Activated T-cell treated with anti-CD3 and anti-CD28 coated beads, Interleukin-2, amount 50 U/mL, for 24 hours (primary cell): ENCODE results near the gene CUTA.
A peak's percentile ranks its signal among the peaks of the same experiment; 100 is the strongest.

Experiments
- DNase-seq: peaks from one replicate; pipeline ENCODE4 v3.0.0-alpha.2; 2020
- H3K27ac Mint-ChIP-seq: 2 replicates; pipeline ENCODE4 v1.8.0; 2020; ENCODE audit warnings: mild to moderate bottlenecking, mixed read lengths
- H3K27me3 Mint-ChIP-seq: 2 replicates; pipeline ENCODE4 v1.8.0; 2020; ENCODE audit warnings: mixed read lengths
- H3K36me3 Mint-ChIP-seq: 2 replicates; pipeline ENCODE4 v1.8.0; 2020; ENCODE audit warnings: low read depth, mixed read lengths
- H3K4me1 Mint-ChIP-seq: 2 replicates; pipeline ENCODE4 v1.8.0; 2020; ENCODE audit warnings: low read depth, mixed read lengths
- H3K4me3 Mint-ChIP-seq: 2 replicates; pipeline ENCODE4 v1.8.0; 2020; ENCODE audit warnings: mild to moderate bottlenecking, moderate library complexity, mixed read lengths
- H3K9me3 Mint-ChIP-seq: 2 replicates; pipeline ENCODE4 v1.8.0; 2020; ENCODE audit warnings: mixed read lengths

Gene CUTA

DNA sequence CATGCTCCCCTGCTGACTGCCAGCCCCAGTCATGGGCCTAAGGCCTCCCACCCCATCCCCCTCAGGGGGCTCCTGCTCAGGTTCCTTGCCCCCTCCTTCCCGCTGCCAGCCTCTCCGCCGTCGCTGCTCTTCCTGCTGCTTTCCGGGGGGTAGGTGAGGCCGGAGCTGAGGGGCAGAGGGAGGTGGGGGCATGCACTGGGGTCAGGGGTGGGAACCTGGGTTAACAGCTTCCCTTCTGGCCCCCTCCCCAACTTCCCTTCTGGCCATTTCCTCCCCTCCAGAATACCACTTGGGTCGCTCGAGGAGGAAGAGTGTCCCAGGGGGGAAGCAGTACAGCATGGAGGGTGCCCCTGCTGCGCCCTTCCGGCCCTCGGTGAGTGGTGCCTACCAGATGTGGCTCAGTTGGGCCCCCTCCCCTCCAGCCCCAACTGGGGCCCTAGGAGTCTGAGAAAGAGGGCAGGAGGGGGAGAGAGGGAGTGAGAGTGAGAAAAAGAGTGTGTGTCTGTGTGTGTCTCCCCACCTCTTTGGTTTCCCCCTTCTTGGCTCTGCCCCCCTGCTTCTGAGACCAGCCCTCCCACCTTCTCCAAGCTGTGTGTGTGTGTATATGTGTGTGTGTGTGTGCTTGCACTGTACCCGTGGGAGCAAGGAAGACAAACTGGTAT lies 14.1 kb upstream of the CUTA start:
- no peak for DNase-seq
- Mint-ChIP-seq H3K4me3 (peak overlapping the region; percentile 92), H3K27ac (peak overlapping the region; percentile 10), H3K36me3 (peaks cover 35% of the 10 kb centered on the region), H3K9me3 (no peaks in the 10 kb centered on the region), H3K27me3 (no peaks in the 10 kb centered on the region), H3K4me1 (peaks cover 54% of the 10 kb centered on the region)

DNA sequence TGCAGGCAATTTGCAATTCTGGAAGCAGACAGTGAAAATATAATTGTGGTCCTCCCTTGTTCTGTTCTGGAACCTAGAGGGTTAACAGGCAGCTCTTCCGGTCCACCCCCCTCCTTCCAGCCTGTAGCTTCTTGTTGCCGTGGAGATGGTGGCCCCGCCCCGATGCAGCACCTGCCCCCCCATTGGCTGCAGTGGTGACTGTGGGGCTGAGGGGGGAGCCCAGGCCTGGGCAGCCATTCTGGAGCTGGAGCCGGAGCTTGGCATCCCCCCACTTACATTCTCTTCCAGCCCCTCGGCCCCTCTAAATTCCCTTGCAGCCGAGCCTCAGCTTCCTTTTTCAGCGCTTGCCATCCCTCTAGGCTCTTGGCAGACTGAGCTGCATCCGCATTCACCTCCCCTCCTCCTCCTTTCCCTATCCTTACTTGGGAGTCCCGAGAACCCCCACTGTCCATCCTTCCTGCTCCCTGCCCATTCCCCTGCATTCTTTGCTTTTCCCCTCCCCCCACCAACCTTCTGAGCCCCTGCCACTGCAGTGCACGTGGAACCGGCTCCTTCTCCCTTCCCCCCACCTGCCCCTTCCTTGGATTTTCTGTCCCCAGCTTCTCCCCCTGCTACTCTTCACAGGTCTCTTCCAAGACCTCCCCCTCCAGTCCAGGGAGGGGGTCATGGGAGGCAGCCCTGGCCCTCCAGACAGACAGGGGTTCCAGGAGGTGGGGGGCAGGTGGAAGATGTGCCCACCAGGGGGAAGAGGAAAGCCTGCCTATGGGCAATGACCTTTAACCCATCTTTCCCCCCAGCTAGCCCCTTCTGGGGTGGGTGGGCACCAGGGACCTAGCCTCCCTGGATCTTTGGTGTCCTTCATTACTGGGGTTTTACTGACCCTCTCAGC lies 13.3 kb upstream of the CUTA start:
- peaks cover 27% of the 10 kb centered on the region for H3K36me3 Mint-ChIP-seq
- H3K27me3 Mint-ChIP-seq, result no peaks in the 10 kb centered on the region
- peak; percentile 85 for DNase-seq
- H3K4me1 Mint-ChIP-seq, result peaks cover 60% of the 10 kb centered on the region
- no peaks in the 10 kb centered on the region for H3K9me3 Mint-ChIP-seq
- H3K27ac Mint-ChIP-seq, result peak overlapping the region; percentile 96
- peak overlapping the region; percentile 92 for H3K4me3 Mint-ChIP-seq

GRCh38 chr6:33430334-33430733 lies 12.4 kb upstream of the CUTA start:
- Mint-ChIP-seq H3K9me3 (no peaks in the 10 kb centered on the region), H3K4me1 (peaks cover 64% of the 10 kb centered on the region), H3K36me3 (peaks cover 19% of the 10 kb centered on the region), H3K27ac (peak overlapping the region; percentile 96), H3K27me3 (no peaks in the 10 kb centered on the region), H3K4me3 (peak overlapping the region; percentile 92)
- DNase-seq, result no peak

GRCh38 chr6:33429750-33430052 lies 11.8 kb upstream of the CUTA start:
- Mint-ChIP-seq H3K36me3 (peaks cover 17% of the 10 kb centered on the region), H3K27me3 (no peaks in the 10 kb centered on the region), H3K4me1 (peaks cover 70% of the 10 kb centered on the region), H3K27ac (peak overlapping the region; percentile 96), H3K4me3 (peak overlapping the region; percentile 92), H3K9me3 (no peaks in the 10 kb centered on the region)
- no peak for DNase-seq

DNA sequence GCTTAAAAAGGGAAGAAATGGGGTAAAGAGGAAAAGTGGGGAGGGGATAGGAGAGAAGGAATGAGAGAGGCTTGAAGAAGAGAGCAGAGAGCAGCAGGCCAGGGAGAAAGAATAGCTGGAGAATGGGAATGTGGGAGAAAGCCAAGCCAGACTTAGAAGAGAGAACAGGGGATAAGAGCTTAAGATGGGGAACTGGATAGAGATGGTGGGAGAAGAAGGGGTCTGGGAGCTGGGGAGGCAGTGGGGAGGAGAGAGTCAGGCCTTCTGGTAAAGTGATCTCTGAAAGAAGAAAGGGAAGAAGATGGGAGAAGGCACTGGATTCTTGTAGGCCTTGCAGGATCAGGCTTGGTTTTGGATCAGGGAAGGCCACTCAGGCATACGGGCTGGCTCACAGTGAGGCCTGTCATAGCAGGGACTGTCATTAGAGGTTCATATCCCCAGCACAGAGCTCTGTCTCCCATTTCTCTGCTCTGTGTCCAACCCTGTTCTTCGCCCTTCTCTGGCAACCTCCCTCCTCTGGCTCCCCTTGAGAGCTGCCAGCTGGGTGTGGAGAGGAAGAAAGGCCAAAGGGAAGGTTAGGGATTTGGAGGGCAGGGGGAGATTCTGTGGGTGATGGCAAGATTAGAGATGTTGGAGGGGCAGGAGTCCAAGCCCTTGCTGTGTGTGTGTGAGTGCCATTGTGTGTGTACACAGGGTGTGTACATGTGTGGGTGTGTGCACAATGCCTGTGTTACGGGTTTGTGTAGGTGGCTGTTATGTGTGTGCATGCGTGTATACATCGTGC lies 11.3 kb upstream of the CUTA start:
- peaks cover 17% of the 10 kb centered on the region for H3K36me3 Mint-ChIP-seq
- peak overlapping the region; percentile 96 for H3K27ac Mint-ChIP-seq
- no peak for DNase-seq

GRCh38 chr6:33428224-33428965 lies 10.5 kb upstream of the CUTA start:
- H3K9me3 Mint-ChIP-seq, result no peaks in the 10 kb centered on the region
- H3K36me3 Mint-ChIP-seq, result peaks cover 17% of the 10 kb centered on the region
- DNase-seq, result peak; percentile 70
- H3K4me3 Mint-ChIP-seq, result peak overlapping the region; percentile 92
- peaks cover 82% of the 10 kb centered on the region for H3K4me1 Mint-ChIP-seq
- H3K27me3 Mint-ChIP-seq, result no peaks in the 10 kb centered on the region
- H3K27ac Mint-ChIP-seq, result peak overlapping the region; percentile 96

More for the DNA sequence above, 11.3 kb upstream of the CUTA start:
- H3K9me3 Mint-ChIP-seq, result no peaks in the 10 kb centered on the region
- no peaks in the 10 kb centered on the region for H3K27me3 Mint-ChIP-seq
- H3K4me1 Mint-ChIP-seq, result peaks cover 76% of the 10 kb centered on the region
- peak overlapping the region; percentile 92 for H3K4me3 Mint-ChIP-seq

DNA sequence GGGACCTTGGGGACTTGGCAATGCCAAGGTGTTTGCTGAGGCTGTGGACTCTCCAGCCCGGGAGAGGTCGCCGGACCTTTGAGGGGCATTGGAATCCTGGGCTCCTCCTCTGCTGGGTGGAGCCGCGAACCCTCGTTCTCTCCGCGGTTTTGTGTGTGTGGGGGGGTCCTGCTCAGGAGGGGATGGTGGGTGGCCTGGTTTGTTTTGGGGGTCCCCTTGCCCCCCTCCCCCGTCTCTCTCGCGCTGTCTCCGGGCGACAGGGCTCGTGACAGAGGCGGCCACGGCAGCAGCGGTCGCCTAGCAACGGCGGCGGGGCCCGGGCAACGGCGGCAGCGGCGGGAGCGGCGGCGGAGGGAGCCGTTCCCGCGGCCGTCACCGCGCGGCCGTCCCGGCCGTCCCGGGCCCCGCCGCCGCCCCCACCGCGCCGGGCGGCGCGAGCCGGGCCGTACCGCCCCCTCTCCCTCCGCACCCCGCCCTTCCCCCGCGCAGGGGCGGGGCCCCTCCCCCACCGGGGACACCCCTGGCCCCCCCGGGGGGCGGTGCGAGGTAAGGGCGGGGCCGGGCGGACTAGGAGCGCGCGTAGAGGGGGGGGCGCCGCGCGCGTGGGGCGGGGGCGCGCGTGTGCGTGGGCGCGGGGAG lies 9.8 kb upstream of the CUTA start:
- no peaks in the 10 kb centered on the region for H3K9me3 Mint-ChIP-seq
- peaks cover 78% of the 10 kb centered on the region for H3K4me1 Mint-ChIP-seq
- peak; percentile 74 for DNase-seq
- peak overlapping the region; percentile 96 for H3K27ac Mint-ChIP-seq
- H3K4me3 Mint-ChIP-seq, result peak overlapping the region; percentile 92
- H3K27me3 Mint-ChIP-seq, result no peaks in the 10 kb centered on the region
- H3K36me3 Mint-ChIP-seq, result peaks cover 12% of the 10 kb centered on the region

DNA sequence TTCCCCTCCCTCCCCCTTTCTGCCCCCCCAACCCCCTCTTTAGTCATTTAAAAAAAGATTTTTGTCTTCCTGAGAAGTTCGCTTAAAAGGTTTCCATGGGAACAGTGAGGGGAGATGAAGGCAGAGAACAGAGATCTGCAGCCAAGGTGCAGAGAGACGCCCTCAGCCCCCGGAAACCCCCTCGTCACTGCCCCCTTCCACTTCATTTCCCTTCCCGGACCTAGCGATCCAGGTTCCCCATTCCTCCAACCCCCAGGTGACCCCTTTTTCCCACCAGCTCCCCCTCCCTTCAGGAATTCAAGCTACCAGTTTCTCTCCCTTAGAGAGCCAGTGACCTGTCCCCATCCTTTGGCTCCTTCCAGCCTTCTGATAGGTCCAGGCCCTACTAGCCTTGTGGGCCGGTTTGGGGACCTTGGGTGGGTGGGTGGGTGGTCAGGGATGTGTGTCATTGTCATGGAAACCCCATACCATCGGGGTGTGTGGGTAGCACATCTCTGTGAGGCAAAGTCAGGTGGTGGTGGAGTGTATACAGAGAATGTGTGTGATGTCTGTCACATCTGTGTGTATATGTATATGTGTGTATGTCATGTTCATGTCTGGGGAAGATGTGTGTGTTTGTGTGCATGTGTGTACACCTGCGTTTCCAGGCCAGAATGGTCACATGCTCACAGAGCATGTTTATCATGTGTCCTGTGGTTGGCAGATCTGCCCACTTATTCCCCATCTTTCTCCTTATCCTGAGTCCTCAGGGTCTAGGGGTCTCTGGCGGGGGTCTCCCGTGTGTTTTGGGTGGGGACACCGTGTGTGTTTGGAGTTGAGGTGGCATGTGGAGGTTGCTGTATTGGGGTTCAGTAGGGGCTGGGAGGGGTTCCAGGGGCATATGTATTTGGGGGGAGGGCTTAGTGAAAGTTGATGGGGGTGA lies 8.9 kb upstream of the CUTA start:
- peak; percentile 53 for DNase-seq
- Mint-ChIP-seq H3K4me3 (peak overlapping the region; percentile 86), H3K4me1 (peaks cover 70% of the 10 kb centered on the region), H3K9me3 (no peaks in the 10 kb centered on the region), H3K36me3 (peaks cover 7% of the 10 kb centered on the region), H3K27me3 (no peaks in the 10 kb centered on the region), H3K27ac (peak overlapping the region; percentile 96)

DNA sequence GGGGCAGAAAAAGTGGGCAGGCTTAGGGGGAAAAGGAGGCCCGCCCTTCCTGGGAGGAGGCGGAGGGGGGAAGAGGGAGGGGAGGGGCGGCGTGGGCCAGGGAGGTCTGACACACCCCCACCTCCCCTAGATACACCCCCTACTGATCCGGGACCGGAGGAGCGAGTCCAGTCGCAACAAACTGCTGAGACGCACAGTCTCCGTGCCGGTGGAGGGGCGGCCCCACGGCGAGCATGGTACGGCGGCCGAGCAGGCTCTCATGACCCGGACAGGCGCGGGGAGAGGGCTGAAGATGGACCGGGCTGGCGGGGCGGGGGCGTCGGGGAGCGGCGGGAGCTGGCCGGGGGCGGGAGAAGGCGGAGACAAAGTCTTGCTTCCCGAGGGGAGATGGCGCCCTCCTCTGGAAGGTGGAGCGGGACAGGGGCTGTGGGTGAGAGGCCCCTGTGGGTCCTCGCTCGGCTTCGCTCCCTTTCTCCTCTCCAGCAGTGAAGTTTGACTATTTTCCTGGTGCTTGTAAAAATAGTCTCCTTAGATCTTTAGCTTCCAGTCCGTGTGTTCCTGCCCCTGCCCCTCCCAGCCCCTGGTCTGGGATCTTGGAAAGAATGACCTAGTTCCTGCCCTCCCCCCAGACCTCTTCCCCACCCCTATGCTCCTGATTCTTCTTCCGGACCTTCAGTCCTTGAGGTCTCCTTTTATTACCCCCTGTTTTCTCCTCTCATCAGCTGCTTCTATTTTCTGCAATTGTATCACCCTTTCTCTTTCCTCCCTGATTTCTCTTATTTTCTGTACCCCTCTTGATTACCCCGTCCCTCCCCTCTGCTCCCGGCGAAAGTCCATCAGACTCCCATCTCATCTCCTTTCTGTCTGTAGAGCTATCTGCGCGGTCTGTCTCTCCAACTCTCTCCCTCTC lies 8.0 kb upstream of the CUTA start:
- H3K4me3 Mint-ChIP-seq, result peak overlapping the region; percentile 86
- DNase-seq, result peak; percentile 87
- H3K27ac Mint-ChIP-seq, result peak overlapping the region; percentile 96
- H3K9me3 Mint-ChIP-seq, result no peaks in the 10 kb centered on the region
- peaks cover 72% of the 10 kb centered on the region for H3K4me1 Mint-ChIP-seq
- no peaks in the 10 kb centered on the region for H3K27me3 Mint-ChIP-seq
- peaks cover 7% of the 10 kb centered on the region for H3K36me3 Mint-ChIP-seq

GRCh38 chr6:33424855-33425667 lies 7.2 kb upstream of the CUTA start:
- no peaks in the 10 kb centered on the region for H3K27me3 Mint-ChIP-seq
- DNase-seq, result no peak
- no peaks in the 10 kb centered on the region for H3K9me3 Mint-ChIP-seq
- H3K4me3 Mint-ChIP-seq, result peak overlapping the region; percentile 86
- H3K27ac Mint-ChIP-seq, result peak overlapping the region; percentile 96
- H3K4me1 Mint-ChIP-seq, result peaks cover 65% of the 10 kb centered on the region
- peaks cover 7% of the 10 kb centered on the region for H3K36me3 Mint-ChIP-seq

- DNase-seq, result no peak
- Mint-ChIP-seq H3K27ac (peak overlapping the region; percentile 96), H3K4me3 (peak overlapping the region; percentile 86), H3K4me1 (peaks cover 63% of the 10 kb centered on the region), H3K27me3 (no peaks in the 10 kb centered on the region), H3K36me3 (peaks cover 7% of the 10 kb centered on the region), H3K9me3 (no peaks in the 10 kb centered on the region)
Measured at GRCh38 chr6:33423777-33424176, 5.9 kb upstream of the CUTA start.

DNA sequence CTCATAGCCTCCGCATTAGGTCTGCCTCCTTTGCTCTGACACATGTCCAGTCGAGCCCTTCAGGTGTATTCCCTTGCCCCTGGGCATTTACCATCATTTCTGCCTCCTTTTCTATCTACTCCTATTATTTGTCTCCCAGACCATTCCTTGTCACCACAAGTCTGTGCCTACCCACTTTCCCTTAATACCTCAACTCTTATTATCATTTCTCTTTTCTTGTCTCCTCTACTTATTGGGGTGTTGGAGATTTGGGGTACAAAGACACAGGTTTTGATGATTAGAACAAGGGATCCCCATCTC lies 3.4 kb upstream of the CUTA start:
- peaks cover 19% of the 10 kb centered on the region for H3K36me3 Mint-ChIP-seq
- no peaks in the 10 kb centered on the region for H3K9me3 Mint-ChIP-seq
- no peak overlapping the region for H3K4me3 Mint-ChIP-seq
- no peak overlapping the region for H3K27ac Mint-ChIP-seq
- no peak for DNase-seq
- peaks cover 63% of the 10 kb centered on the region for H3K4me1 Mint-ChIP-seq
- no peaks in the 10 kb centered on the region for H3K27me3 Mint-ChIP-seq
